H1 (cell line): Measurements from ENCODE around the gene MYO18A. TPM values are rescaled to one million over a fixed set of nuclear protein-coding genes. Genes with fewer than 3 reads are reported as not detected.

ENCODE experiments used
- CTCF ChIA-PET: fragments of 300-600 bp; sonication (Branson Sonifier 250); formaldehyde crosslinking; loops from one replicate; lab custom pipeline; 2021; ENCODE audit not compliant: partially characterized antibody; lab: Charles Lee
- POLR2A ChIA-PET: fragments of 300-600 bp; sonication (Branson Sonifier 250); formaldehyde crosslinking; loops from one replicate; lab custom pipeline; 2021; ENCODE audit warnings: inconsistent platforms; ENCODE audit not compliant: partially characterized antibody; lab: Charles Lee
- DNase-seq, 2 experiments: peaks; one replicate each; pipeline versions ENCODE4 v3.0.0 to v3.0.0-alpha.2; 2010 to 2022; ENCODE audit warnings: low spot score in 2 of 2, low read depth in 1 of 2, mixed read lengths in 1 of 2
- FAIRE-seq: peaks from 2 replicates; lab custom pipeline; 2011; peaks lifted over from hg19 to GRCh38; lab: Jason Lieb, UNC
- H2AFZ ChIP-seq: 2 replicates; pipeline ENCODE4 v1.8.1; 2012; ENCODE audit warnings: low read length, inconsistent platforms
- H2AK5ac ChIP-seq: 2 replicates; pipeline ENCODE4 v1.6.1; 2013; ENCODE audit warnings: low read depth, low read length
- H2BK120ac ChIP-seq: replicated peaks from 2 replicates; pipeline ENCODE3; 2013; ENCODE audit warnings: low read depth, low read length, inconsistent platforms
- H2BK12ac ChIP-seq: 2 replicates; pipeline ENCODE4 v1.6.1; 2013; ENCODE audit warnings: low read depth, low read length
- H2BK15ac ChIP-seq: 2 replicates; pipeline ENCODE4 v1.6.1; 2013; ENCODE audit warnings: low read length
- H2BK20ac ChIP-seq: 2 replicates; pipeline ENCODE4 v1.6.1; 2013; ENCODE audit warnings: low read length
- H2BK5ac ChIP-seq: 2 replicates; pipeline ENCODE4 v1.6.1; 2013; ENCODE audit warnings: low read depth, low read length
- H3K14ac ChIP-seq: 2 replicates; pipeline ENCODE4 v1.6.1; 2013; ENCODE audit warnings: inconsistent platforms; ENCODE audit not compliant: insufficient read length
- H3K18ac ChIP-seq: 2 replicates; pipeline ENCODE4 v1.6.1; 2013; ENCODE audit warnings: low read length; ENCODE audit errors: extremely low read depth
- H3K23ac ChIP-seq: 2 replicates; pipeline ENCODE4 v1.6.1; 2013; ENCODE audit warnings: inconsistent platforms; ENCODE audit not compliant: insufficient read length
- H3K23me2 ChIP-seq: 2 replicates; pipeline ENCODE4 v1.6.1; 2013; ENCODE audit warnings: low read depth, low read length
- H3K27ac ChIP-seq: 2 replicates; pipeline ENCODE4 v1.6.1; 2011; ENCODE audit warnings: low read depth, low read length, inconsistent platforms
- H3K27me3 ChIP-seq, 4 experiments: replicated peaks in 1 of 4; 1 replicate in 1 of 4; 2 replicates in 3 of 4; pipeline versions ENCODE4 v1.6.1 to v1.8.1; 2011 to 2013; ENCODE audit warnings: low read length in 3 of 4, mild to moderate bottlenecking in 3 of 4, inconsistent platforms in 2 of 4, mixed read lengths in 2 of 4, moderate library complexity in 1 of 4; ENCODE audit not compliant: control insufficient read depth in 3 of 4, insufficient read depth in 3 of 4; ENCODE audit errors: extremely low read depth in 1 of 4
- H3K36me3 ChIP-seq, 4 experiments: 2 replicates each; pipeline versions ENCODE4 v1.6.1 to v1.8.1; 2011 to 2013; ENCODE audit warnings: mild to moderate bottlenecking in 4 of 4, low read length in 3 of 4, moderate library complexity in 2 of 4, control low read depth in 1 of 4, inconsistent platforms in 1 of 4; ENCODE audit not compliant: insufficient read depth in 4 of 4, control insufficient read depth in 2 of 4
- H3K4ac ChIP-seq: replicated peaks from 2 replicates; pipeline ENCODE3; 2013; ENCODE audit warnings: low read length, low read depth, mixed read lengths, inconsistent platforms; ENCODE audit not compliant: insufficient read length
- H3K4me1 ChIP-seq, 4 experiments: replicated peaks in 1 of 4; 1 replicate in 1 of 4; 2 replicates in 3 of 4; pipeline versions ENCODE4 v1.6.1 to v1.8.1; 2011 to 2013; ENCODE audit warnings: low read length in 3 of 4, inconsistent platforms in 2 of 4, mixed read lengths in 1 of 4; ENCODE audit not compliant: insufficient read depth in 4 of 4, control insufficient read depth in 3 of 4
- H3K4me2 ChIP-seq, 2 experiments: 2 replicates each; pipeline versions ENCODE4 v1.6.1 to v1.8.1; 2011 to 2013; ENCODE audit warnings: low read depth in 2 of 2, low read length in 2 of 2, control low read depth in 1 of 2, inconsistent platforms in 1 of 2, mild to moderate bottlenecking in 1 of 2; ENCODE audit not compliant: insufficient read depth in 1 of 2
- H3K4me3 ChIP-seq, 4 experiments: fragments of 200-600, 300-600 bp in 1 of 4; sonication (generic), shearing (Covaris generic), sonication (Bioruptor Twin) in 1 of 4; 2 replicates each; pipeline versions ENCODE4 v1.5.1 to v1.8.1; 2011 to 2016; ENCODE audit warnings: low read length in 4 of 4, low read depth in 3 of 4, control low read depth in 2 of 4, inconsistent platforms in 2 of 4, mild to moderate bottlenecking in 2 of 4, mixed read lengths in 1 of 4, moderate library complexity in 1 of 4; ENCODE audit not compliant: insufficient read depth in 2 of 4; ENCODE audit errors: extremely low read depth in 1 of 4
- H3K56ac ChIP-seq: replicated peaks from 2 replicates; pipeline ENCODE3; 2013; ENCODE audit warnings: low read depth, mild to moderate bottlenecking, mixed read lengths, low read length, inconsistent platforms; ENCODE audit not compliant: insufficient read length
- H3K79me1 ChIP-seq: 2 replicates; pipeline ENCODE4 v1.6.1; 2013; ENCODE audit warnings: low read depth, low read length, control low read depth
- H3K79me2 ChIP-seq, 2 experiments: 2 replicates each; pipeline versions ENCODE4 v1.6.1 to v1.8.1; 2012 to 2013; ENCODE audit warnings: low read length in 2 of 2, mild to moderate bottlenecking in 2 of 2, inconsistent platforms in 1 of 2; ENCODE audit not compliant: insufficient read depth in 2 of 2, control insufficient read depth in 1 of 2
- H3K9ac ChIP-seq, 4 experiments: replicated peaks in 1 of 4; 1 replicate in 1 of 4; 2 replicates in 3 of 4; pipeline versions ENCODE4 v1.6.1 to v1.8.1; 2011 to 2013; ENCODE audit warnings: low read depth in 3 of 4, low read length in 3 of 4, control low read depth in 2 of 4, mild to moderate bottlenecking in 2 of 4, moderate library complexity in 2 of 4, inconsistent platforms in 1 of 4; ENCODE audit errors: extremely low read depth in 1 of 4
- H3K9me3 ChIP-seq, 2 experiments: 2 replicates each; pipeline versions ENCODE4 v1.6.1 to v1.8.1; 2012 to 2013; ENCODE audit warnings: mild to moderate bottlenecking in 2 of 2, moderate library complexity in 2 of 2, control low read depth in 1 of 2, inconsistent platforms in 1 of 2, low read depth in 1 of 2, low read length in 1 of 2, mixed read lengths in 1 of 2; ENCODE audit not compliant: insufficient read depth in 2 of 2
- H4K20me1 ChIP-seq, 2 experiments: replicated peaks in 1 of 2; 2 replicates each; pipeline versions ENCODE3 to v1.8.1; 2011 to 2013; ENCODE audit warnings: inconsistent platforms in 2 of 2, low read length in 2 of 2, mild to moderate bottlenecking in 1 of 2; ENCODE audit not compliant: insufficient read depth in 2 of 2, control insufficient read depth in 1 of 2
- H4K5ac ChIP-seq: 2 replicates; pipeline ENCODE4 v1.6.1; 2013; ENCODE audit warnings: low read length, low read depth, mixed read lengths, inconsistent platforms; ENCODE audit not compliant: insufficient read length
- H4K8ac ChIP-seq: 2 replicates; pipeline ENCODE4 v1.8.0; 2013; ENCODE audit warnings: mild to moderate bottlenecking, moderate library complexity, low read length, inconsistent platforms; ENCODE audit not compliant: insufficient read depth; ENCODE audit errors: extremely low read depth
- H4K91ac ChIP-seq: replicated peaks from 2 replicates; pipeline ENCODE3; 2013; ENCODE audit warnings: low read length, mixed read lengths, inconsistent platforms; ENCODE audit not compliant: insufficient read length
- BACH1 ChIP-seq: IDR thresholded peaks from 2 replicates; pipeline ENCODE4 v1.6.1; 2012; ENCODE audit warnings: low read length, improper control_type of control experiment
- RFX5 ChIP-seq: IDR thresholded peaks from 2 replicates; pipeline ENCODE4 v1.6.1; 2011; ENCODE audit warnings: low read depth, low read length, improper control_type of control experiment, borderline replicate concordance
- TBP ChIP-seq: IDR thresholded peaks from 2 replicates; pipeline ENCODE4 v1.6.1; 2011; ENCODE audit warnings: low read depth, low read length, improper control_type of control experiment
- WGBS, 2 experiments: shearing (Covaris generic) in 1 of 2; methylation state at CpG; one replicate each; pipeline versions ENCODE4 v1.1.6 to v1.1.7; 2013 to 2015; ENCODE audit warnings: low lambda C conversion rate in 2 of 2, mixed read lengths in 2 of 2, inconsistent platforms in 1 of 2, low coverage in 1 of 2, missing lambda C conversion rate in 1 of 2; ENCODE audit not compliant: insufficient replicate concordance in 2 of 2, insufficient coverage in 1 of 2, insufficient read length in 1 of 2; ENCODE audit errors: extremely low coverage in 1 of 2, missing lambda C conversion rate in 1 of 2; 5-methylcytosine and 5-hydroxymethylcytosine counted together
- polyA plus RNA-seq, 7 experiments: library from polyadenylated mRNA; depleted of rRNA in 3 of 7; stranded (reverse) in 5 of 7; unstranded in 2 of 7; fragments of >200 nt in 5 of 7; fragments of 200-250 nt in 2 of 7; gene quantifications; 1 replicate in 5 of 7; 2 replicates in 1 of 7; 4 replicates in 1 of 7; pipeline versions ENCODE4 v1.2.1 to v1.2.3, GENCODE V29; 2011 to 2013; ENCODE audit warnings: missing spikeins in 2 of 7, mixed read lengths in 2 of 7
- total RNA-seq: library from RNA; stranded (reverse); fragmentation: NEBNext Ultra II Directional; extraction: Animal tissue kit (Norgen Biotek cat#: 25700); gene quantifications from 2 replicates; pipeline ENCODE4 v1.2.1, GENCODE V29; 2021
- TF ChIP-seq, protein P1 (sequence below): IDR thresholded peaks from 2 replicates; pipeline ENCODE4 v1.6.1; 2012; ENCODE audit warnings: low read length, inconsistent platforms

MYO18A gene
- total and polyA plus RNA-seq, 2 of the 8 experiments (the other 6 are each of a cell fraction or from before 2014, with no cell fraction given) = 7.6 to 43.8 TPM

DNA sequence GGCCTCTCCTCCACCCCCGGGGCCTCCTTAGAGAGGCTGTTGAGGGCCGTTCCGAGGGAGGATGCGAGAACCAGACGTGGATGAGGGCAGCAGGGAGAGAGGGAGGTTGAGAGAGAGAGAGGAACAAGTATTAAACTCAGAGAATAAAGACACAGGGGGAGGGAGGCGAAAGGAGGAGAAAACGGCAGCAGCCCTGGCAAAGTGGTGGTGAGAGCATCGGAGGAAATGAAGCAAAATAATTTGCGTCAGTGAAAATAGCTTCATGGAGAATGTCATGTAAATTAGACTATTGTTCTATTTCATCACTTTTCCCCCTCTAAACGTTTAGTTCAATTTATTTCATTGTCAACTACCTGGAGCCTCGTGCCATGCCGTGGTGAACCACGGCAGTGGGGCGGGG, 99.2 kb downstream of the MYO18A start:
- H4K20me1 ChIP-seq = peaks cover 0 to 2% of the 10 kb centered on the region in 2 experiments
- peaks cover 20 to 32% (median 23%) of the 10 kb centered on the region in 4 experiments for H3K4me1 ChIP-seq
- H2BK12ac ChIP-seq = no peak overlapping the region
- H3K23me2 ChIP-seq = no peaks in the 10 kb centered on the region
- H2BK5ac ChIP-seq = no peak overlapping the region
- H2BK15ac ChIP-seq = no peak overlapping the region
- no peak overlapping the region for H3K18ac ChIP-seq
- TF ChIP-seq TBP = no peak
- no peak for TF ChIP-seq RFX5
- TF ChIP-seq, protein P1, sequence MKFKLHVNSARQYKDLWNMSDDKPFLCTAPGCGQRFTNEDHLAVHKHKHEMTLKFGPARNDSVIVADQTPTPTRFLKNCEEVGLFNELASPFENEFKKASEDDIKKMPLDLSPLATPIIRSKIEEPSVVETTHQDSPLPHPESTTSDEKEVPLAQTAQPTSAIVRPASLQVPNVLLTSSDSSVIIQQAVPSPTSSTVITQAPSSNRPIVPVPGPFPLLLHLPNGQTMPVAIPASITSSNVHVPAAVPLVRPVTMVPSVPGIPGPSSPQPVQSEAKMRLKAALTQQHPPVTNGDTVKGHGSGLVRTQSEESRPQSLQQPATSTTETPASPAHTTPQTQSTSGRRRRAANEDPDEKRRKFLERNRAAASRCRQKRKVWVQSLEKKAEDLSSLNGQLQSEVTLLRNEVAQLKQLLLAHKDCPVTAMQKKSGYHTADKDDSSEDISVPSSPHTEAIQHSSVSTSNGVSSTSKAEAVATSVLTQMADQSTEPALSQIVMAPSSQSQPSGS = no peak
- TF ChIP-seq BACH1 = no peak
- TF ChIP-seq, all 59 proteins: peak for 0
- no peak overlapping the region for H4K8ac ChIP-seq
- H2AFZ ChIP-seq = no peak overlapping the region
- no peaks in the 10 kb centered on the region for H3K79me2 ChIP-seq
- no peak overlapping the region for H2BK120ac ChIP-seq
- no peak overlapping the region for H4K91ac ChIP-seq
- no peak overlapping the region for H3K4me2 ChIP-seq
- no peak overlapping the region for H3K56ac ChIP-seq
- H3K27me3 ChIP-seq = no peaks in the 10 kb centered on the region; a peak in 1 of 7 replicates
- H3K79me1 ChIP-seq = no peaks in the 10 kb centered on the region
- H3K9me3 ChIP-seq = no peaks in the 10 kb centered on the region
- no peak for DNase-seq
- H3K23ac ChIP-seq = no peak overlapping the region
- no peak for FAIRE-seq
- no peak overlapping the region for H3K4me3 ChIP-seq
- ChIA-PET POLR2A (no interaction called here), CTCF (interaction anchor here (0.9 to 1.8 kb wide), 3 partner anchors 74 to 173 kb away, joined by 3 to 5 read pairs (median 4); no protein-coding TSS in a partner anchor)
- no peak overlapping the region for H3K14ac ChIP-seq
- H4K5ac ChIP-seq = no peak overlapping the region
- WGBS, 2 experiments = 90% methylated on average over 14 of the region's 14 CpGs; no CpG with 5 or more reads in 1 of the 2 experiments
- no peak overlapping the region for H2AK5ac ChIP-seq
- H3K4ac ChIP-seq = no peak overlapping the region
- H3K36me3 ChIP-seq = peaks cover 0 to 13% (median 5%) of the 10 kb centered on the region in 4 experiments; a peak in 4 of 8 replicates
- no peak overlapping the region for H3K9ac ChIP-seq
- H3K27ac ChIP-seq = no peak overlapping the region
- no peak overlapping the region for H2BK20ac ChIP-seq
